OCI-M1 (cell line): ENCODE measurements around the gene PLD5.

Experiments used
- DNase-seq: peaks from one replicate; lab custom pipeline; 2025; lab: John Stamatoyannopoulos, UW

Gene PLD5

GRCh38 chr1:242524571-242525359 lies at the start of gene PLD5:
PLD5 (minus strand) TSS chr1:242524697.
- no peak for DNase-seq

DNA sequence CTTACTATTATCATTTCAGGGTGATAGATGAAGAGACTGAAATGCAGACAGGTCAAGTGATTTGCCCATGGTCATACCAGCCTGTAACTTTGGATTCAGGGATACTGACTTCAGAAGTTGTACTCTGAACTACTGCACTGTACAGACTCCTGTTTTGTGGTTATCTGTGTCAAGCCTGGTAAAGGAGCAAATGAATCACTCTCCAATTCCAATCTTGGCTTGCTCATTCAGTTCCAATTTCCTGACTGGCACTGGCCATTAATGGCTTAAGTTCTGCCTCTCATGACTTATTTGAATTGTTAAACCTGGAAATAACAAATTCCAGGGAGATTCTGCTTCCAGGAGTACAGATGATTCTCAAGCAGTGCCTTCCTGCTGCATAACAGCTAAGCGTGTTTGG lies 45.4 kb upstream of the PLD5 start:
- no peak for DNase-seq

- no peak for DNase-seq
These were observed 44.2 kb upstream of the PLD5 start for GRCh38 chr1:242568666-242569065.

- DNase-seq = no peak
These were observed 43.1 kb upstream of the PLD5 start for GRCh38 chr1:242567596-242567995.

- no peak for DNase-seq
These were observed 32.3 kb upstream of the PLD5 start for GRCh38 chr1:242556759-242557158.

- no peak for DNase-seq
These were observed 31.8 kb upstream of the PLD5 start for GRCh38 chr1:242556276-242556675.

GRCh38 chr1:242554577-242554976 lies 30.1 kb upstream of the PLD5 start:
- no peak for DNase-seq

DNA sequence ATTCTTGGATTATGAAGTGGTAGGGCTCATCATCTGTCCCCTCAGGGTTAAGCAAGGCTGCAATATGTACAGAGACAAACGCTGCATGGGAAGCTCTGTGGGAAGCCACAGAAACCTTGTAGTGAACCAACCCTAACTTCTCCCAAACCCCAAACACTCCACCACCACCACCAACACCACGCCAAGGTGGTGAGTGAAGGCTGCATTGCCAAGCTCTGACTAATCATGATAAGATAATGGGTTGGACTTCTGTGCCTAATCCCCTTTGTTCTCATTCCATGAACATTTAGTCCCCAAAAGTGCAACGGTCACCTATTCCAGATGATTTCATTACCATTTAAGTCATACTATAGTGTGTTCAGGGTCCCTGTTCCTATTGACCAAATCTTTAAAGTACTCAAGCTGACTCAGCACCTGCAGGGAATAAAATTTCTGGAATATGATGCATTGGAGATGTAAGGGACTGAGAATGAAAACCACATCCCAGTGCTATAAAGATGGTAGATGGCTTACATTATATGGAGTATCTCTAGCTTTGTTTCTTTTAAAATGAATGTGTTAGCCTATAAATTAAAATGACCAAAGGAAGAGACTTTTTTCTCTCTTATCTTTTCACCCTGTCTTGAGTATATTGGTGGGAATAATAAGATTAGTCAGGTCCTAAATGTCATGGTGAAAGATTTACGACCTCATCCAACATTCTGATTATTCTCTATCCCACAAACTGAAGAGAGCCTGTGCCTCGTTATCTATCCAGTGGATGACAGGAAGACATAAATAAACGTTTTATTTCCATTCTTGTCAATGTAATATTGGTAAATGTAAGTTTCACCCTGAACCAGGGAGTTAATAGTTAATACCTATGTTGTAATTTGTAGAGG lies 22.6 kb upstream of the PLD5 start:
- DNase-seq = no peak

DNA sequence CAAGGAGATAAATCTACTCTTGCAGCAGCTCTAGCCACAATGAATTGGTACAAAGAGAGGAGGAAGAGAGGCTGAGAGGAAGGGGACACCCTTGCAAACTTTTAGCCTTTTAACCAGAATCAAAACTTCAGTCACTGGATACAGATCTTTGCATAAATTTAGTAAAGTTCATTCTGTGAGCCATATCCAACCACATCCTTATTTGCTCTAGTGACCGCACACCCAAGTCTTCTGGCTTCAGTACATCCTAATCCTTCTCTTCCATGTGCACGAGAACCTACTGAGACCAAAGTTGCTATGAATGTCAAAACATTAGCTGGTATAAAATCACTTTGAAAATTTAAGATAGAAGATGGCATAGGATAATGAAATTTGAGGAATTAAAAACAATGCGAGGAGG lies 21.9 kb upstream of the PLD5 start:
- DNase-seq = no peak

- no peak for DNase-seq
These were observed 19.6 kb upstream of the PLD5 start for GRCh38 chr1:242544071-242544470.

GRCh38 chr1:242542271-242542670 lies 17.8 kb upstream of the PLD5 start:
- DNase-seq = no peak

DNA sequence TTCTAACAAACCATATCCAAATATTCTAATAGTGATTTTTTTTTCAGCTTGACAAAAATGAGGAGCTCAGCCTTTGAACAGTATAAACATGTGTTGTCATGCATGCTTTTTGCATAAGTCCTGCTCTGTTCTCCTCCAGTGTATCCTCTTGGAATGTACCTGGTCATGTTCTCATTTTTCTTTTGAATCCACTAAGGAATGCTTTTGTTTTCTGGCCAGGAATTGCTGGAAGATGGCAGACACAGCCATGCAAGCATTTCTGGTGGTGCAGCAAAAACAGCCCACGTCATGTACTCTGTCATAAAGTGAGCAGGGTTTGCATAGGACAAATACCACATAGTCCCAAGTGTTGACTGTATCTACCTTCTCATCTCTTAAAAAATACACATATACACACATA lies 11.5 kb upstream of the PLD5 start:
- no peak for DNase-seq

- DNase-seq = no peak
These were observed 10.3 kb upstream of the PLD5 start for GRCh38 chr1:242534753-242535152.

DNA sequence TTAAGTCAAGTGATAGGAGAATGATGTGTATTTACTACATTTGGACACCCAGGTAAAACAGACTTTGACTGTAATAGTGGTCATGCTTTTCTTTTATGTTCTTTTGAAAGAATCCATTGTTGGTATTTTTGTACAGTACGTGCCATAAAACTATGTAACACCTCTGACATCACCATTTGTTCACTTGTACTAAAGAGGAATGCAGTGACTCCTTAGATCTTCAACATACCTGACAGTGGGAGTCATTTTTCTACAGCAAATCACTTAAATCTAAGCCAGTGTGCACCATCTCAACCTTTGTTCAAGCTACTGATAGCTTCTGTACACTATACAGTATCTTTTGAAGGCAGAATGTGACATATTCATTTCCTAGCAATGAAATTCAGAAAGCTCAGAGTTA lies 6.3 kb upstream of the PLD5 start:
- no peak for DNase-seq

DNA sequence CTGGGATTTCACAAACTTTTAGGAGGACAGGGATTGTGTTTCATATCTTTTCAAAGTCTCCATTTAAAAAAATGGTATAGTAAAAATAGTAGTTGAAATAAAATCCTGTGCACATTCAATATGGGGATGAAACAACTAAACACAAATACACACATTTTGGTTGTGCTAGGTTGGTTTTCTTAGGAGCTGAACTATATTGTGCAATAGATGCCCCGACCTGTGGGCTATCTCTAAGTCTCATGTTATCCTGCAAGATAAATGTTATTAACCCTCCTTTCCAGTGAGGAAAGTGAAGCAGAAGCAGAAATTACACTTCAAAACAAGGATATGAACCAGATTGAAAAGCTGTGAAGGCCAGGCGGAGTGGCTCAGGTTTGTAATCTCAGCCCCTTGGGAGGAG lies 1.3 kb upstream of the PLD5 start:
- no peak for DNase-seq

- DNase-seq = no peak
These were observed 844 bp upstream of the PLD5 start for GRCh38 chr1:242525360-242525722.

- DNase-seq = no peak
These were observed 552 bp downstream of the PLD5 start for GRCh38 chr1:242523719-242524570.

DNA sequence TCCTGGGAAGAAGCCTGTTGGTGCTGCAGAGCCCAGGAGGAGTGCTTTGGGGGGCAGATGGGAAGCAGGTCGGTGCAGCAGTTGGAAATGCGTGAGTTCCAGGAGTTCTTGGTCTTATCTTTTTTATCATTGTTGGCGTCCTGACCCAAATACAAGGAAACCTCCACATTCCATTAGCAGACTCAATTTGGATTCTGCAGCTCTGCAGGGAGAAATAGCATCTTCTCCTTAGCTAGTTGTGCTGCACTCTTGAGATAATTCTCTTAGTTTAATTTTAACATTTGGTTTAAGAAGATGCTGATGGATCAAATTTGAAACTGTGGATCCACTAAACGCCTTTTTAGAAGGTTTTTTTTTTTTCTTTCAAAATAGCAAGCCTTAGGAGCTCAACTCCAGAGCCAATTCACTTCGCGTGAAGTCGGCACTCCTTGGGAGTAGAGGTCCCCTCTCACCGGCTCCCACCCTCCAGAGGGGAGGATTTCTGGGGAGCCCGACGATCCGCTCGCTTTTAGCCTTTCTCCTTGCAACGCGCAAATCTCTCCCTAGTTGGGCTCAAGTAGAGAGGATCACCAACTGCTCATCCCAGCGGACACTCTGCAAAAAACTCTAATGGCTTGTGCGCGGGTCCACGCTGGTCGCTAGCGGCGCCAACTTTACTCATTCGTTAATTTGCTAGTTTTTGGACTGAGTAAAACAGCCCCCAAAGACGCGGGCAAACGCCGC lies 1.3 kb downstream of the PLD5 start:
- no peak for DNase-seq

DNA sequence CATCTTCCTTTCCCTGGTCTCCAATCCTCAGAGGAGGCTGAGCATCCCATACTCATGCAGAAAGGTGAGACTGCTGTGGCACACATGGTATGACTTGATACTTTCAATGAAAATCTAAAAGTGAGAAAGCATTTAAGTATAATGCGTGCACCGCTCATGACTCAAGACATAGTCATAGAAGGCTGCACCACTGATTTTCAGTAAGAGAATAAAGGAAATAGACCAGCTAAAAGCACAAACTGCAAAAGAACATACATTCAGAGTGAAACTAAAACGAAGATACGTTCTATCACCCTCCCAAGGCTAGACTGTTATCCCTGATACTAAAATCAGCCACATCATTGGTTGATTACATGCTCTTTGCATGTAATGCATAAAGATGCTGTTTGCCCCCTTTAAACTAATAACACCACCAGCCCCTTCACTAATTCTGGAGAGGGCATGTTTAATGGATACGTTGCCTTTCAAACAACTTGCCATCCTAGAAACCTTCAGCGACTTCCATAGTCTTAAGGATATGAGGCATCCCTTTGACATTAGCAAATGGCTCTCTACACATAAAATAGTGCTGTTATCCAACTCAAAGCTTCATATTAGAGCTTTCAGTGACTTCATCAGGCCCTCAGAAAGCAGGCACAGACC lies 2.1 kb downstream of the PLD5 start:
- no peak for DNase-seq

- DNase-seq = no peak
These were observed 8.9 kb downstream of the PLD5 start for GRCh38 chr1:242515555-242515954.

DNA sequence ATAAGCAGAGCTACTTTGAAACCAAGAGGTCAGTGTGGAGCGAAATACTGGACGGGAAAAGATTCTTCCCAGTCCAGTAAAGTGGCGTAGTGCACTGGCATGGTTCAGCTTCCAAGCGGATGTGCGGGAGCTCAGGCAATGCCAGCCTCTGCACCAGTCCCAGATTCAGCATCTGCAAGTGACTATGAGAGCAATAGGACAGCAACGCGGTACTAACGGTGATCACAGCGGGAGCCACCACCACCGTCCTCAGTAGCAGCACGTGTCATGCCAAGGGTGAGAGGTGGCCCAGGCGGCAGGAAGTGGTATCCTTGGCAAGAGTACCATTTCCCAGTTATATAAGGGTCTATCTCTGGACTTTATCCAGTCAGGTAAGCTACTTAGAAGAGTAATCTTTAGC lies 17.8 kb downstream of the PLD5 start:
- no peak for DNase-seq
